ENCODE measurements around the gene CYTH1. TPM values are rescaled to one million over a fixed set of nuclear protein-coding genes. Genes with fewer than 3 reads are reported as not detected.

CYTH1 gene
- total and polyA plus RNA-seq, 4 donors: 15.4 to 32.1 (median 20.6) TPM

DNA sequence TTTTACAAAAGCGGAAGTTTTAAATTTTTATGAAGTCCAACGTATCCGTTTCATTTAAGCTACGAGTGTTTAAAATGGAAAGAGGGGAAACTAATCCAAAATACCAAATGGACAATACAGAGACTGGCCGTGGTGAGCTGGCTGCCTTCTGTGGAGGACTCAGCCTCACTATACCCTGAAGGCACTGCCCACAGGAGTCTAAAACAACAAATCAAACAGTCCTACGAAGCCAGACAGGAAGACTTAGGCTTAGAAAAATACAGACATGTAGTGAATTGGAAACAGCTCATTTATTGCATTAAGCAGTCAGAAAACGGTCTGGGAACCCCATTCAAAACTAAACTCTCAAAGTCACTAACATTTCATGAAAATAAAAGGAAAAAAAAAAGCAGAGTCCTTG is 75.1 kb downstream of the CYTH1 start:
- Histone ChIP-seq H3K9me3 (ENCODE audit: control insufficient read depth in 4 of 4, low read length in 3 of 4) (no peaks in the 10 kb centered on the region), H3K27ac (ENCODE audit: low read depth in 1 of 2, low read length in 2 of 2) (no peak overlapping the region), H3K27me3 (ENCODE audit: control insufficient read depth in 4 of 4, insufficient read depth in 4 of 4, low read length in 3 of 4) (no peaks in the 10 kb centered on the region), H3K4me3 (ENCODE audit: low read depth in 1 of 3, low read length in 3 of 3) (no peak overlapping the region), H3K9ac (ENCODE audit: low read depth in 1 of 2, low read length in 2 of 2) (no peak overlapping the region), H3K4me1 (ENCODE audit: control insufficient read depth in 4 of 4, insufficient read depth in 4 of 4, low read length in 3 of 4) (peaks cover 0 to 20% (median 15%) of the 10 kb centered on the region in 4 donors), H3K36me3 (ENCODE audit: control insufficient read depth in 4 of 4, insufficient read depth in 3 of 4, low read depth in 1 of 4, low read length in 3 of 4) (peaks cover 3 to 20% (median 14%) of the 10 kb centered on the region in 4 donors)
- no peak for DNase-seq (ENCODE audit: low spot score)
- TF ChIP-seq, protein P1, sequence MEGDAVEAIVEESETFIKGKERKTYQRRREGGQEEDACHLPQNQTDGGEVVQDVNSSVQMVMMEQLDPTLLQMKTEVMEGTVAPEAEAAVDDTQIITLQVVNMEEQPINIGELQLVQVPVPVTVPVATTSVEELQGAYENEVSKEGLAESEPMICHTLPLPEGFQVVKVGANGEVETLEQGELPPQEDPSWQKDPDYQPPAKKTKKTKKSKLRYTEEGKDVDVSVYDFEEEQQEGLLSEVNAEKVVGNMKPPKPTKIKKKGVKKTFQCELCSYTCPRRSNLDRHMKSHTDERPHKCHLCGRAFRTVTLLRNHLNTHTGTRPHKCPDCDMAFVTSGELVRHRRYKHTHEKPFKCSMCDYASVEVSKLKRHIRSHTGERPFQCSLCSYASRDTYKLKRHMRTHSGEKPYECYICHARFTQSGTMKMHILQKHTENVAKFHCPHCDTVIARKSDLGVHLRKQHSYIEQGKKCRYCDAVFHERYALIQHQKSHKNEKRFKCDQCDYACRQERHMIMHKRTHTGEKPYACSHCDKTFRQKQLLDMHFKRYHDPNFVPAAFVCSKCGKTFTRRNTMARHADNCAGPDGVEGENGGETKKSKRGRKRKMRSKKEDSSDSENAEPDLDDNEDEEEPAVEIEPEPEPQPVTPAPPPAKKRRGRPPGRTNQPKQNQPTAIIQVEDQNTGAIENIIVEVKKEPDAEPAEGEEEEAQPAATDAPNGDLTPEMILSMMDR (IDR thresholded peaks at IDR 0.05; ENCODE audit: low read depth, low read length, missing input control): no peak
- no peak for TF ChIP-seq TAF1 (conservative IDR thresholded peaks at IDR 0.05)
- no peak for TF ChIP-seq SP1 (IDR thresholded peaks at IDR 0.05)
- TF ChIP-seq FOXA1 (IDR thresholded peaks at IDR 0.05): no peak
- TF ChIP-seq, protein P2, sequence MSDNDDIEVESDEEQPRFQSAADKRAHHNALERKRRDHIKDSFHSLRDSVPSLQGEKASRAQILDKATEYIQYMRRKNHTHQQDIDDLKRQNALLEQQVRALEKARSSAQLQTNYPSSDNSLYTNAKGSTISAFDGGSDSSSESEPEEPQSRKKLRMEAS (IDR thresholded peaks at IDR 0.05): no peak
- 92% methylated on average over 7 of the region's 7 CpGs for whole genome bisulfite sequencing

DNA sequence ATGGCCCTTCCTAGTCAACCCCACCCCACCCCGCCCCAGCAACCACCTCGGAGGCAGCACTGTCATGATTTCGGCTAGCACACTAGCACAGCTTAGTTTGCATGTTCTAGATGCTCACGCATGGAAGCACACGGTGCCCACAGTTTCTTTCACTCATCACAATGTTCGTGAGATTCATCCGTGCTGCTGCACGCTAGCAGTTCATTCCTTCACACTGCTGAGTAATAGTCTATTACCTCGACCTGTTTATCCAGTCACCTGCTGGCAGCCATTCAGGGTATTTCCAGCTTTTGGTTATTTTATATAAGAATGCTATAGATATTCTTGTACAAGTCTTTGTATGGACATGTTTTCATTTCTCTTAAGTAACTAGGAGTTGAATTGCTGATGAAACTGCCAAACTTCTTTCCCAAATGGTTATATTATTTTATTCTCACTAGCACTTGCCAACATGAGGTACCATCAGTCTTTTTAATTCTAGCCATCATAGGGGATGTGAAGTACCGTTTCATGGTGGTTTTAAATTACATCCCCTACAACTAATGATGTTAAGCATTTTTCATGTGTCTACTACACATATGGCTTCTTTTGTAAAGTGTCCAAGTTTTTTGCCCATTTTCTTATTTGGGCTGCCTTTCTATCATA is 75.7 kb downstream of the CYTH1 start:
- 87% methylated on average over 10 of the region's 10 CpGs for WGBS
- Histone ChIP-seq H3K9ac (ENCODE audit: low read depth in 1 of 2, low read length in 2 of 2) (no peak overlapping the region), H3K4me3 (ENCODE audit: low read depth in 1 of 3, low read length in 3 of 3) (no peak overlapping the region), H3K27me3 (ENCODE audit: control insufficient read depth in 4 of 4, insufficient read depth in 4 of 4, low read length in 3 of 4) (no peaks in the 10 kb centered on the region), H3K4me1 (ENCODE audit: control insufficient read depth in 4 of 4, insufficient read depth in 4 of 4, low read length in 3 of 4) (peaks cover 0 to 20% (median 15%) of the 10 kb centered on the region in 4 donors), H3K36me3 (ENCODE audit: control insufficient read depth in 4 of 4, insufficient read depth in 3 of 4, low read depth in 1 of 4, low read length in 3 of 4) (peaks cover 8 to 25% (median 20%) of the 10 kb centered on the region in 4 donors), H3K27ac (ENCODE audit: low read depth in 1 of 2, low read length in 2 of 2) (no peak overlapping the region), H3K9me3 (ENCODE audit: control insufficient read depth in 4 of 4, low read length in 3 of 4) (no peaks in the 10 kb centered on the region)
- no peak for DNase-seq (ENCODE audit: low spot score)
- TF ChIP-seq HNF4G (IDR thresholded peaks at IDR 0.05) (no peak), FOXA1 (IDR thresholded peaks at IDR 0.05) (no peak), NR2F2 (IDR thresholded peaks at IDR 0.05) (no peak), RXRA (IDR thresholded peaks at IDR 0.05) (no peak), JUND (IDR thresholded peaks at IDR 0.05) (no peak), HNF4A (conservative IDR thresholded peaks at IDR 0.05) (no peak), TAF1 (conservative IDR thresholded peaks at IDR 0.05) (no peak), SP1 (IDR thresholded peaks at IDR 0.05) (no peak), EGR1 (IDR thresholded peaks at IDR 0.05; ENCODE audit: low read depth in 2 of 2) (no peak), YY1 (IDR thresholded peaks at IDR 0.05) (no peak)
- TF ChIP-seq, protein P3, sequence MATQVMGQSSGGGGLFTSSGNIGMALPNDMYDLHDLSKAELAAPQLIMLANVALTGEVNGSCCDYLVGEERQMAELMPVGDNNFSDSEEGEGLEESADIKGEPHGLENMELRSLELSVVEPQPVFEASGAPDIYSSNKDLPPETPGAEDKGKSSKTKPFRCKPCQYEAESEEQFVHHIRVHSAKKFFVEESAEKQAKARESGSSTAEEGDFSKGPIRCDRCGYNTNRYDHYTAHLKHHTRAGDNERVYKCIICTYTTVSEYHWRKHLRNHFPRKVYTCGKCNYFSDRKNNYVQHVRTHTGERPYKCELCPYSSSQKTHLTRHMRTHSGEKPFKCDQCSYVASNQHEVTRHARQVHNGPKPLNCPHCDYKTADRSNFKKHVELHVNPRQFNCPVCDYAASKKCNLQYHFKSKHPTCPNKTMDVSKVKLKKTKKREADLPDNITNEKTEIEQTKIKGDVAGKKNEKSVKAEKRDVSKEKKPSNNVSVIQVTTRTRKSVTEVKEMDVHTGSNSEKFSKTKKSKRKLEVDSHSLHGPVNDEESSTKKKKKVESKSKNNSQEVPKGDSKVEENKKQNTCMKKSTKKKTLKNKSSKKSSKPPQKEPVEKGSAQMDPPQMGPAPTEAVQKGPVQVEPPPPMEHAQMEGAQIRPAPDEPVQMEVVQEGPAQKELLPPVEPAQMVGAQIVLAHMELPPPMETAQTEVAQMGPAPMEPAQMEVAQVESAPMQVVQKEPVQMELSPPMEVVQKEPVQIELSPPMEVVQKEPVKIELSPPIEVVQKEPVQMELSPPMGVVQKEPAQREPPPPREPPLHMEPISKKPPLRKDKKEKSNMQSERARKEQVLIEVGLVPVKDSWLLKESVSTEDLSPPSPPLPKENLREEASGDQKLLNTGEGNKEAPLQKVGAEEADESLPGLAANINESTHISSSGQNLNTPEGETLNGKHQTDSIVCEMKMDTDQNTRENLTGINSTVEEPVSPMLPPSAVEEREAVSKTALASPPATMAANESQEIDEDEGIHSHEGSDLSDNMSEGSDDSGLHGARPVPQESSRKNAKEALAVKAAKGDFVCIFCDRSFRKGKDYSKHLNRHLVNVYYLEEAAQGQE (IDR thresholded peaks at IDR 0.05): no peak
- TF ChIP-seq, protein P4, sequence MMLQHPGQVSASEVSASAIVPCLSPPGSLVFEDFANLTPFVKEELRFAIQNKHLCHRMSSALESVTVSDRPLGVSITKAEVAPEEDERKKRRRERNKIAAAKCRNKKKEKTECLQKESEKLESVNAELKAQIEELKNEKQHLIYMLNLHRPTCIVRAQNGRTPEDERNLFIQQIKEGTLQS (IDR thresholded peaks at IDR 0.05): no peak
- TF ChIP-seq, protein P2 (IDR thresholded peaks at IDR 0.05): no peak
- TF ChIP-seq, protein P1 (IDR thresholded peaks at IDR 0.05; ENCODE audit: low read depth, low read length, missing input control): no peak
- TF ChIP-seq, protein P5, sequence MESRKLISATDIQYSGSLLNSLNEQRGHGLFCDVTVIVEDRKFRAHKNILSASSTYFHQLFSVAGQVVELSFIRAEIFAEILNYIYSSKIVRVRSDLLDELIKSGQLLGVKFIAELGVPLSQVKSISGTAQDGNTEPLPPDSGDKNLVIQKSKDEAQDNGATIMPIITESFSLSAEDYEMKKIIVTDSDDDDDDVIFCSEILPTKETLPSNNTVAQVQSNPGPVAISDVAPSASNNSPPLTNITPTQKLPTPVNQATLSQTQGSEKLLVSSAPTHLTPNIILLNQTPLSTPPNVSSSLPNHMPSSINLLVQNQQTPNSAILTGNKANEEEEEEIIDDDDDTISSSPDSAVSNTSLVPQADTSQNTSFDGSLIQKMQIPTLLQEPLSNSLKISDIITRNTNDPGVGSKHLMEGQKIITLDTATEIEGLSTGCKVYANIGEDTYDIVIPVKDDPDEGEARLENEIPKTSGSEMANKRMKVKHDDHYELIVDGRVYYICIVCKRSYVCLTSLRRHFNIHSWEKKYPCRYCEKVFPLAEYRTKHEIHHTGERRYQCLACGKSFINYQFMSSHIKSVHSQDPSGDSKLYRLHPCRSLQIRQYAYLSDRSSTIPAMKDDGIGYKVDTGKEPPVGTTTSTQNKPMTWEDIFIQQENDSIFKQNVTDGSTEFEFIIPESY (IDR thresholded peaks at IDR 0.05): no peak
